ENCODE data around the gene SPAG17.
A peak's percentile ranks its signal among the peaks of the same experiment; 100 is the strongest.
"Not testable (repeated sequence)": the region's sequence is repeated elsewhere in the genome, so short reads cannot be mapped to it uniquely, and the experiment has no call there.

The SPAG17 gene

DNA sequence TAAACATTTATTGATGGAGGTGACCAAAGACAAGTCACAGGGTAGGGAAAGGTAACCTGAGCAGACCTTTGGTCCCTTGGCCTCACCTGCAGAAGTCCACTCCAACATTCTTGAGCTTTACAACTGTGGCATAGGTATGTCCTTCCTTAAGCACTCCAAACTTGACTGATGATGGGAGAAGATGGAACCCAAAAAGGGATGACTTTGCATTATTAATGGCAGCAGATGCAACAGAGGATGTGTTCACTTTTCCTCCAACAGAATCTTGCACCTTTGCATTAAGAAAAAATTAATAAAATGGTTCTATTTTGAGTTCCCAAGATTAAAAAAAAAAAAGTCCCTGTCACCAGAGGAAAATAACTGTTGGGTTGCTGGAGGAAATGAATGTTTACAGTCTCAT, 213.3 kb downstream of the SPAG17 start:
- no peak for DNase-seq (ENCODE audit: low read depth)

DNA sequence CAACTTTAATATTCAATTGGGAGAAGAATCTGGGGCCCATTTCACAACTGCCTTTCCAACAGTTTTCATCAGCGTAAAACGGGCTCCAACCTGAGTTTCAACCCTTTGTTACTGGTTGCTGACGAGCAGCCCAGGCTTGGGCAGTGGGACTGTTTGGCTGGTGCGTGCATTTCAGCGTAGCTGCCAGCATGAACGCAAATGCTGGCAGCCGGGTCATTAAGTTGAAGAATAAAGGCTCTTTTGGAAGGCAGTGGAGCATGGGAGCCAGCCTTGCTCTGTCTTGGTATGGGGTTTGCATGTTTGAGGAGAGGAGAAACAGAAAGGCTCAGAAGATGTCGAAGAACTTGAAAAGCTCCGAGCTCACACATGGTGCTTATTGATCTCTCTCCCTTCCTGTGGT, 214.8 kb downstream of the SPAG17 start:
- no peak for DNase-seq (ENCODE audit: low read depth)

DNA sequence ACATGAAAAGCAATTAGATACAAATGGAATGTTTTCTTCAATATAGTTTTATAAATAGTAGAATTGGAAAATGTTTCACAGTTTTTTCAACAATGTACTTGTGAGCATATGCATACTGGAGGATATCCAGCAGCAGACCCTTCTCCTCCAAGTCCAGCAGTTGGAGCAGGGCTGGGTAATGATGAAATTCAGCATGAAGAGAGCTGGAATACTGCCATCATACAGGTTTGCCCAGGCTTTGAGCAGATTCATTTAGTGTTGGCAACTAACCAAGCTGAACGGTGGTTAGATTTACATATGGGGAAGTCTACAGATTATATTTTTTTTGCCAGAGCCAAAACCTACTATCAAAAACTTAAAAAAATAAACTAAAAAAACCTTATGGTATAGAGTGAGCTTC, 217.1 kb downstream of the SPAG17 start:
- no peak for DNase-seq (ENCODE audit: low read depth)

- no peak for DNase-seq (ENCODE audit: low read depth)
These were observed 217.6 kb downstream of the SPAG17 start for GRCh38 chr1:117967477-117967876.

GRCh38 chr1:117964290-117965038, 220.6 kb downstream of the SPAG17 start:
- DNase-seq (ENCODE audit: low read depth) = no peak

GRCh38 chr1:117959364-117959763, 225.7 kb downstream of the SPAG17 start:
- DNase-seq (ENCODE audit: low read depth) = no peak

DNA sequence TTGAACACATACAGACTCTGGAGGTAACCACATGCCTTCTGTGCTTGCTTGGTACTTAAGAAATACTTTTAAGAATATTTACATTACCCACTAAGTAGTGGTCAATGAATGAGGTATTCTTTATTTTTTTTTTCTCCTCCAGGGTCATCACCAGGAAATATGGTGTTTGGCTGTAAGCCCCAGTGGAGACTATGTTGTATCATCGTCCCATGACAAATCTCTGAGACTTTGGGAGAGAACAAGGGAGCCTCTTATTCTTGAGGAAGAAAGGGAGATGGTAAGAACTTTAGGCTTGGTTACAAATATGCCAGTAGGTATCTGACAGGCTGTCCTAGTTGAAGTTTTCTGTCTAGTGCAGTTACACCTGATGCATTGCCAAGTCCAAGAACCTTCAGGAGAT, 232.6 kb downstream of the SPAG17 start:
- no peak for DNase-seq (ENCODE audit: low read depth)

- no peak for DNase-seq (ENCODE audit: low read depth)
These were observed 242.7 kb downstream of the SPAG17 start for GRCh38 chr1:117942293-117942692.

DNA sequence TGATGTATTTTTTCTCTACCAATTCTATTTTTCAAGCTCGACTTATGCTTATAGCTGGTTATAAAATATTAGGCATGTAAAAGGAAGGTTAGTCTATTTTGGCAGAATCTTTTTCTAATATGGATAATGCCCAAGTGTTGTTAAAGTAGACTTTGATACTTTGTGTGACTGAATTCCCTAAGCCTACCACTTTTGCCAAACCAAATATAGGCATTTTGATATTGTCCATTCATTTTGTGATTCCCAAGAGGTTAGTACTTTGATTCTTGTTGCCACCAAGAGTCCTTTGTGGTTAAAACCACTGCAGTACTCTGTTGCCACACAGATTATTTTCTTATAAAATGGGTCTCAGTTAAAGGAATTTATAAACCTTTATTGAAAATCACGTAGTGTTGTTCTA, 251.3 kb downstream of the SPAG17 start:
- DNase-seq (ENCODE audit: low read depth) = no peak

DNA sequence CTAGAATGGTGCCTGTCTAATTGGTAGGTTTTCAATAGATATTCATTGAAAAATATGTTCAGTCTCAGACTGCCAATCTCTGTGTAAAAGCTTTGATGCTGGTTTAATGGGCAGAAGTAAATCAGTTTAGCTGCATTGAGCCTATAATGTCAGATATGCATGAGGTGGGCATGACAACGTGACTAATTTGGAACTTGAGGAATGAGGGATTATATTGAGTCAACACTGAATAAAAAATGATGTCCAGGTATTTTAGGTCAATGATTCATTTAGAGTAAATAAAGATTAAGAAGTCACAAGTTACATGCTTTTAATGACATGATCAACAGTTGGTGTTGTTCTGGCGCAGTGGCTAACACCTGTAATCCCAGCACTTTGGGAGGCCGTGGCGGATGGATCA, 252.5 kb downstream of the SPAG17 start:
- DNase-seq (ENCODE audit: low read depth) = no peak

- no peak for DNase-seq (ENCODE audit: low read depth)
These were observed 254.5 kb downstream of the SPAG17 start for GRCh38 chr1:117930484-117930883.

GRCh38 chr1:117930173-117930447, 254.9 kb downstream of the SPAG17 start:
- DNase-seq (ENCODE audit: low read depth) = no peak

DNA sequence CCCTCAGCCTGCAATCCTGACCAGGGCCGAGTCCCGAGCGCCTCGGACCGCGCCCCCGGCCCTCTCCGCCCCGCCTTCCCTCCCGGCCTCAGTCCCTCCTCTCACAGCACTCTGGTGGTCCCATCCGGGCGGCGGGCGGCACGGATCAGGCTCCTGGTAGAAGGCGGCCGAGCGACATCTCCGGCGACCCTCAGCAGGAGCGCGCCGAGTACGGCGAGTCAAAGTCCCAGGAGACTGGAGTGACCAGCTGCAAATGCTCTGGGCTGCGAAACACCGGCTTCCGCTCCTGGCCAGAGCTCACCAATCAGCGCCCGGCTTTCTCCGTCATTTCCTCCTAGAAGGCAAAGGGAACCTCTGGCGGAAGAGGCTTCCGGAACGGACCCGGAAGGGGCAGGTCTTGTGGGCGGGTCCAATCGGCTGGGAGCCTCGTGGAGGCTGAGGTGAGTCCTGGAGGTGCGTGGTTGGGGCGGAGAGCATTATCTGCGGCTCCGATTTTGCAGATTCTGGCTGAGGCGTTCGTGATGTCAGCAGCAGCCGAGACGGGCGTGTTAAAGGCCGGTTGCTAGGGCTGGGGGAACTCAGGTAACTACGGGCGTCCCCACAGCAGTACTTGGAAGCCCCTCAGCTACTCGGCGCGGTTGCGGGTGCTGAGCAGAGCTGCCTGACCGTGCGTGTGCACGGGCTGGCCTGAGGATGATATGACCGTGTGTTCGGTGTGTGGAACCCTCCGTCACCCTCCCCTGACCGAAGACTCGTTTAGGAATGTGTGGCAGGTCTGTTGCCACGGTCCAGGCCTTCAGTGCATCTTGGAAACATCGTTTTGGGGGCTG, 255.5 kb downstream of the SPAG17 start, which contains the start of the genes GDAP2 and WDR3:
TSS of gene GDAP2 (minus strand) at position 279 of the 830 bp plus-strand sequence. CDS start 9,264 bp downstream, outside the sequence.
TSS of gene WDR3 (plus strand) at position 397 of the 830 bp plus-strand sequence. CDS start 3,581 bp downstream, outside the sequence.
- peak; percentile 85 for DNase-seq (ENCODE audit: low read depth)

- DNase-seq (ENCODE audit: low read depth) = no peak
These were observed 256.1 kb downstream of the SPAG17 start for GRCh38 chr1:117928881-117929342.

GRCh38 chr1:117925981-117926380, 259.0 kb downstream of the SPAG17 start:
- DNase-seq (ENCODE audit: low read depth) = no peak

DNA sequence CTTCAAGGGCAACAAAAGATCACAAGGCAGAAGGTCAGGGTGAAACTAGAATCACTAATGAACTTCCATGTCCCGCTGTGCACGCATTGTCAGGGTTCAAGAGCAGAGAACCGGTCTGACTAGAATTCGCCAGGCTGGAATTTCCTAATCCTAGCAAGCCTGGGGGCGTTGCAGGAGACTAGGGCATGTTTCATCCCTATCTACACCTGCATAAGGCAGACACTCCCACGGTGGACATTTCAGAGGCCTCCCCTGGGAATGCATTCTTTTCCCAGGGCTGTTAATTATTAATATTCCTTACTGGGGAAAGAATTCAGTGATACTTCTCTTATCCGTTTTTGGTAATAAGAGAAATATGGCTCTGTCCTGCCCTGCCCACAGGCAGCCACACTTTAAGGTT, 262.3 kb downstream of the SPAG17 start:
- not testable (repeated sequence) for DNase-seq (ENCODE audit: low read depth)

GRCh38 chr1:117921991-117922390, 263.0 kb downstream of the SPAG17 start:
- no peak for DNase-seq (ENCODE audit: low read depth)

DNA sequence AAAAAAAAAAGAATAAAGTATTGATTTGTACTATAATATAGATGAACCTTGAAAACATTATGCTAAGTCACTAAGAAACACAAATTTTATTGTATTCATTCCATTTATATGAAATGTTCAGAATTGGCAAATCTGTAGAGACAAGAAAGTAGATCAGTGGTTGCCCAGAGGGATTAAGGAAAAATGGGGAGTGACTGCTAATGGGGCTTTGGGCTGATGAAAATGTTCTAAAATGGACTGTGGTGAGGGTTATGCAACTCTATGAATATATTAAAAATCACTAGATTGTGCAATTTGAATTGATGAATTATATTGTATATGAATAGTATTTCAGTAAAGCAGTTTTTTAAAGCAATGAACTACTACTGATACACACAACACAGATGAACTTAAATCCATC, 265.7 kb downstream of the SPAG17 start:
- DNase-seq (ENCODE audit: low read depth) = no peak

- DNase-seq (ENCODE audit: low read depth) = no peak
These were observed 274.0 kb downstream of the SPAG17 start for GRCh38 chr1:117911051-117911450.

DNA sequence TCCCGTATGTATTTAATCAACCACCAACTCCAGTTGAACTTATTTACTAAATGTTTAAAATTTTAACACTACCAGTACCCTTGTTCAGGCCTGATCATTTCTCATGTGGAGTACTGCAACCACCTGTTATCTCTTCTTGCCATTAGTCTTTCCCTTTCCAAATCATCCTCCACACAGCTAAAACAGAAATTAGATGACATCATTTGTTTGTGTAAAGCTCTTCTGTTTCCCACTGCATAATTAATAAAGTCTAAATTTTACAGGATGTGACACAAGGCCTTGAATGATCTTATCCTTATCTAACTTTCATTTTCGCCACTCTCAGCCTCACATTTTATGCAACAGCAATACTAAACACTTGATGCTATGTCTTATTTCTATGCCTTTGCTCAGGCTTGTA, 280.0 kb downstream of the SPAG17 start:
- DNase-seq (ENCODE audit: low read depth) = no peak

GRCh38 chr1:117904485-117904884, 280.5 kb downstream of the SPAG17 start:
- no peak for DNase-seq (ENCODE audit: low read depth)
